ENCODE results near the gene STAT5A.

DNA sequence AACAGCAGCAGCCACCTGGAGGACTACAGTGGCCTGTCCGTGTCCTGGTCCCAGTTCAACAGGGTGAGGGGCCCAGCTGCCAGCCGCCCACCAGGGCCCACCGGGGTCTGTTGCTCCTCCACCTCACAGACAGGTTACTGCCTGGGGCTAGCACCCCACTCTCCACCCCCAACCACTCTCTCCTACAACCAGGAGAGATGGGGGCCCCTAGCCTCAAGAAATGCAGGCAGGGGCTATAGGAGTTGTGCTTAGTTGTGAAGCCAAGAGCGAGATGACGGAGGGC lies 18.0 kb downstream of the STAT5A start:
- TF ChIP-seq, protein P1, sequence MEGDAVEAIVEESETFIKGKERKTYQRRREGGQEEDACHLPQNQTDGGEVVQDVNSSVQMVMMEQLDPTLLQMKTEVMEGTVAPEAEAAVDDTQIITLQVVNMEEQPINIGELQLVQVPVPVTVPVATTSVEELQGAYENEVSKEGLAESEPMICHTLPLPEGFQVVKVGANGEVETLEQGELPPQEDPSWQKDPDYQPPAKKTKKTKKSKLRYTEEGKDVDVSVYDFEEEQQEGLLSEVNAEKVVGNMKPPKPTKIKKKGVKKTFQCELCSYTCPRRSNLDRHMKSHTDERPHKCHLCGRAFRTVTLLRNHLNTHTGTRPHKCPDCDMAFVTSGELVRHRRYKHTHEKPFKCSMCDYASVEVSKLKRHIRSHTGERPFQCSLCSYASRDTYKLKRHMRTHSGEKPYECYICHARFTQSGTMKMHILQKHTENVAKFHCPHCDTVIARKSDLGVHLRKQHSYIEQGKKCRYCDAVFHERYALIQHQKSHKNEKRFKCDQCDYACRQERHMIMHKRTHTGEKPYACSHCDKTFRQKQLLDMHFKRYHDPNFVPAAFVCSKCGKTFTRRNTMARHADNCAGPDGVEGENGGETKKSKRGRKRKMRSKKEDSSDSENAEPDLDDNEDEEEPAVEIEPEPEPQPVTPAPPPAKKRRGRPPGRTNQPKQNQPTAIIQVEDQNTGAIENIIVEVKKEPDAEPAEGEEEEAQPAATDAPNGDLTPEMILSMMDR (conservative IDR thresholded peaks at IDR 0.05 in 1 of 2, IDR thresholded peaks at IDR 0.05 in 1 of 2; ENCODE audit: extremely low read depth in 1 of 2, insufficient read depth in 1 of 2, low read depth in 1 of 2, low read length in 2 of 2) = no peak
- TF ChIP-seq EZH2 (IDR thresholded peaks at IDR 0.05; ENCODE audit: borderline replicate concordance, low read length) = no peak

Measured in mammary epithelial cell (primary cell).